Sigmoid colon (tissue), 7 donors: Measurements from ENCODE around the gene DOK5. TPM values are rescaled to one million over a fixed set of nuclear protein-coding genes. Genes with fewer than 3 reads are reported as not detected.

Experiments
- DNase-seq: peaks from one replicate; pipeline ENCODE4 v3.0.0-alpha.2; 2019
- H3K27ac ChIP-seq, 4 donors: fragments of 200-600 bp; sonication (generic); one replicate each; pipeline ENCODE4 v1.5.1; 2016 to 2019; ENCODE audit warnings: mild to moderate bottlenecking in 1 of 4
- H3K27me3 ChIP-seq, 3 donors: fragments of 200-600 bp; sonication (generic); one replicate each; pipeline ENCODE4 v1.5.1; 2019; ENCODE audit warnings: mild to moderate bottlenecking in 1 of 3
- H3K36me3 ChIP-seq, 4 donors: fragments of 200-600 bp; sonication (generic); one replicate each; pipeline ENCODE4 v1.5.1; 2016 to 2019
- H3K4me1 ChIP-seq, 4 donors: fragments of 200-600 bp; sonication (generic); one replicate each; pipeline ENCODE4 v1.5.1; 2017 to 2019
- H3K4me3 ChIP-seq, 4 donors: fragments of 200-600 bp; sonication (generic); one replicate each; pipeline ENCODE4 v1.5.1; 2017 to 2019; ENCODE audit warnings: mild to moderate bottlenecking in 2 of 4, moderate library complexity in 1 of 4
- H3K9me3 ChIP-seq, 4 donors: fragments of 200-600 bp in 3 of 4; sonication (generic) in 3 of 4; one replicate each; pipeline versions ENCODE4 v1.5.1 to v1.6.1; 2013 to 2019
- CTCF ChIP-seq, 4 experiments: fragments of 450-650 bp in 3 of 4; fragments of 200-600 bp in 1 of 4; IDR thresholded peaks; one replicate each; pipeline ENCODE4 v1.5.1; 2016 to 2019; ENCODE audit warnings: antibody characterized with exemption in 4 of 4, mild to moderate bottlenecking in 3 of 4, moderate library complexity in 2 of 4
- EP300 ChIP-seq, 4 donors: sonication (generic); formaldehyde crosslinking; IDR thresholded peaks; one replicate each; pipeline ENCODE4 v1.6.1; 2017; ENCODE audit warnings: antibody characterized with exemption in 4 of 4
- POLR2A ChIP-seq, 2 donors: fragments of 450-650 bp; IDR thresholded peaks; one replicate each; pipeline ENCODE4 v1.6.1; 2016; ENCODE audit warnings: antibody characterized with exemption in 2 of 2, mild to moderate bottlenecking in 2 of 2, moderate library complexity in 2 of 2
- POLR2AphosphoS5 ChIP-seq, 4 donors: sonication (generic); formaldehyde crosslinking; IDR thresholded peaks; one replicate each; pipeline ENCODE4 v1.6.1; 2017; ENCODE audit warnings: antibody characterized with exemption in 4 of 4
- WGBS, 2 donors: extraction: QIAGEN DNeasy Blood & Tissue Kit; methylation state at CpG; one replicate each; pipeline ENCODE4 v1.1.7; 2013; 5-methylcytosine and 5-hydroxymethylcytosine counted together
- intact Hi-C: fragments of 100-400 bp; cut with DNase I; formaldehyde crosslinking; loops from one replicate; pipeline ENCODE4 v1.15.1; 2023
- polyA plus RNA-seq, 3 donors: library from polyadenylated mRNA; stranded (reverse); fragments of 200-250 nt; gene quantifications; one replicate each; pipeline ENCODE4 v1.2.3, GENCODE V29; 2013
- total RNA-seq, 4 donors: library from RNA; depleted of rRNA; stranded (reverse); fragments of >200 nt; gene quantifications; one replicate each; pipeline ENCODE4 v1.1.0, GENCODE V29; 2016
- donor health status: healthy with polysubstance abuse.
- donor health status: Bipolar disorder and iron deficiency.
- donor health status: healthy.

Gene DOK5
- total and polyA plus RNA-seq, 7 donors: 0.32 to 5.0 (median 1.7) TPM; not detected in 1

- Histone ChIP-seq H3K27me3 (no peaks in the 10 kb centered on the region), H3K4me3 (no peak overlapping the region), H3K36me3 (no peaks in the 10 kb centered on the region), H3K9me3 (no peaks in the 10 kb centered on the region), H3K4me1 (no peaks in the 10 kb centered on the region), H3K27ac (no peak overlapping the region)
- intact Hi-C loops: no loop called here
- 83 to 89% methylated on average over 3 of the region's 3 CpGs for WGBS, 2 donors
- TF ChIP-seq CTCF (IDR thresholded peaks at IDR 0.05) (no peak), POLR2A (IDR thresholded peaks at IDR 0.05) (no peak), POLR2AphosphoS5 (IDR thresholded peaks at IDR 0.05) (no peak), EP300 (IDR thresholded peaks at IDR 0.05) (no peak)
- DNase-seq: no peak
These were observed 219.1 kb downstream of the DOK5 start for GRCh38 chr20:54694516-54694915.

- TF ChIP-seq POLR2AphosphoS5 (IDR thresholded peaks at IDR 0.05) (no peak), EP300 (IDR thresholded peaks at IDR 0.05) (no peak), POLR2A (IDR thresholded peaks at IDR 0.05) (no peak), CTCF (IDR thresholded peaks at IDR 0.05) (no peak)
- WGBS, 2 donors: 43 to 73% methylated on average over 1 of the region's 1 CpG
- no peaks in the 10 kb centered on the region for H3K27me3 ChIP-seq
- H3K36me3 ChIP-seq: no peaks in the 10 kb centered on the region
- H3K27ac ChIP-seq: no peak overlapping the region
- no peaks in the 10 kb centered on the region for H3K4me1 ChIP-seq
- H3K4me3 ChIP-seq: no peak overlapping the region
- no peak for DNase-seq
- intact Hi-C loops: no loop called here
- no peaks in the 10 kb centered on the region for H3K9me3 ChIP-seq
These were observed 223.0 kb downstream of the DOK5 start for GRCh38 chr20:54698373-54698772.
